ENCODE results near the gene RIMKLB.

DNA sequence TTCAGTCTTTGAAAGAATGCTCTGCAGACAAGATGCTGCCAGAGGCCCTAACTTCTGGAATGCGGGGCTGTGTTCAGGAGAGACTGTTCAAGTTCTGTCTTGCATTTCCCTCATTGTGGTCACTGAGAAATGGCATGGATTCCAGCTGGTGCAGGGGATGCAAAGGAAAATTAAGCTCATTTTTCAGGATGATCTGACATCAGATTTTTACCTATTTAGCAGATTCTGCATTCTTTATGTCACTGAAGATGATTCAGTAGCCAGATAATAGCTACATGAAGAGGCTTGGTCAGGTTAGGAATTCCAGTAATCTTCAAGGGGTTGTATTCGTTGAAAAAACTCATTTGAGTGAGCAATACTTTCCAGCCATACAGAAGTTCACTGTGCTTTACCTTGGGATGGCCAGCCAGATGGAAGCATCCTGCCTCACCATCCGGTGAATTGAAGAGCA lies 19.1 kb upstream of the RIMKLB start:
- TF ChIP-seq L3MBTL2 (conservative IDR thresholded peaks at IDR 0.05), result no peak
- TF ChIP-seq FOXK2 (IDR thresholded peaks at IDR 0.05), result no peak
- no peak for TF ChIP-seq FOXA1 (IDR thresholded peaks at IDR 0.05)
- TF ChIP-seq TARDBP (IDR thresholded peaks at IDR 0.05), result no peak
- no peak for TF ChIP-seq SP1 (IDR thresholded peaks at IDR 0.05)
- TF ChIP-seq NFRKB (IDR thresholded peaks at IDR 0.05), result no peak
- TF ChIP-seq HDGF (IDR thresholded peaks at IDR 0.05; ENCODE audit: borderline replicate concordance), result no peak
- TF ChIP-seq SUZ12 (IDR thresholded peaks at IDR 0.05), result no peak
- TF ChIP-seq, protein P1, sequence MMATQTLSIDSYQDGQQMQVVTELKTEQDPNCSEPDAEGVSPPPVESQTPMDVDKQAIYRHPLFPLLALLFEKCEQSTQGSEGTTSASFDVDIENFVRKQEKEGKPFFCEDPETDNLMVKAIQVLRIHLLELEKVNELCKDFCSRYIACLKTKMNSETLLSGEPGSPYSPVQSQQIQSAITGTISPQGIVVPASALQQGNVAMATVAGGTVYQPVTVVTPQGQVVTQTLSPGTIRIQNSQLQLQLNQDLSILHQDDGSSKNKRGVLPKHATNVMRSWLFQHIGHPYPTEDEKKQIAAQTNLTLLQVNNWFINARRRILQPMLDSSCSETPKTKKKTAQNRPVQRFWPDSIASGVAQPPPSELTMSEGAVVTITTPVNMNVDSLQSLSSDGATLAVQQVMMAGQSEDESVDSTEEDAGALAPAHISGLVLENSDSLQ (IDR thresholded peaks at IDR 0.05), result no peak
- no peak for TF ChIP-seq CTBP1 (IDR thresholded peaks at IDR 0.05; ENCODE audit: borderline replicate concordance)
- no peak for TF ChIP-seq ELF4 (IDR thresholded peaks at IDR 0.05)
- no peak for TF ChIP-seq BHLHE40 (IDR thresholded peaks at IDR 0.05; ENCODE audit: borderline replicate concordance)
- TF ChIP-seq FOXM1 (IDR thresholded peaks at IDR 0.05; ENCODE audit: borderline replicate concordance), result no peak

Measured in HEK293T (cell line).